GM18868 (cell line): Measurements from ENCODE around the gene FRMD3.

Source experiments
- ATAC-seq: cut with Tn5 transposase; IDR thresholded peaks from one replicate; pipeline ENCODE4 v1.9.1; 2021; ENCODE audit warnings: mild to moderate bottlenecking, moderate library complexity; ENCODE audit not compliant: unreplicated experiment

The FRMD3 gene

DNA sequence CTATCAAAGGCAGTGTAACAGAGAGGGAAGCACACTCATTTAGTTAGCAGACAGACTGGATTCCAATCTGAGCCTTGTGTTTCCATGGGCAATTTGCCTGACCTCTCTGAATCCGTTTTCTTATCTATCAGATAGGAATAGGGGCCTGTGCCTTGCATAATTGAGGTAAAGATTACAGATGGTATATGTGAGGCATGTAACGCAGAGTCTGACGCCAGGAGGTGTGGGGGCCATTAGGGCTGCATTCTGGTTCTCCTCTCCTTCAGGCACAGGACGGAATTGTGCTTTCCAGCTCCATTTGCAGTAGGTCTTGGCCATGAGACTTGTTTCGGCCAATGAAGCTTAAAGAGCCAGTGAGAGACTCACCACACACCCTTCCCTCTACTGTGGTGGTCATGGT is 97.6 kb downstream of the FRMD3 start:
- no peak for ATAC-seq

DNA sequence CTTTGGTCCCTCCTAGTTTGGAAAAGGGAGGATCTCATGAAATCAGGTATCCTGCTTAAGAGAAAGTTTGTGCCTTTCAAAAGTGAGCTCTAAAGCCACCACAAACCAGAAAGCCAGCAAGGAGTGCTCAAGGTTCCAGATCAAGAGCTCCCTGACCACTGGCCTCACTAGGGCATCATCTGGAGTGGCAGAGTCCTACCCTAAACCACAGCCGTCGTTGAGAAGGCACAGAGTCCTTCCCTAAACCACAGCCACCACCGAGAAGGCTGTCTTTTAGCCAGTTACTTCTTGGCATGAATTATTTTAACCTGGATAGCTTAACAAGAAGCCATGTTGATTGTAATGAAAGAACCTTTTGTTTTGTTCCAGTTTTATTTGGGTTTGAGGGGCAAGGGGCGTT is 102.9 kb downstream of the FRMD3 start:
- ATAC-seq, result no peak

DNA sequence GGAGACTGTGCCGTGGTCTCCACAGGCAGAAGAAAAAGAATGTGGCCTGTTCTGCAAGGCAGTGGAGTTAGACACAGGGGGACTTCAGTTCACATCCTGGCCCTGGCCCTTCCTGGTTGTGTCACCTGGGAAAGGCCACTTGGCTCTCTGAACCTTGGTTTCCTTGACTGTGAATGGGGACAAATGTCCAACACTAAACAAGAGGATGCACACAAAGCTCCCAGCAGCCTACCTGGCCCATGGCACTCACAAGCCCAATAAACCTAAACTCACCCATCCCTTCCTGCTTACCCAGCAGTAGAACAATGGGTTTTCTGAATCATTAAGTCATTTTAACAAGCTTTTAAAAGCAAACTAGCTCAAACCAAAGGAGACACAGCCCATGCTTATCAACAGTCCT is 103.9 kb downstream of the FRMD3 start:
- ATAC-seq, result no peak

DNA sequence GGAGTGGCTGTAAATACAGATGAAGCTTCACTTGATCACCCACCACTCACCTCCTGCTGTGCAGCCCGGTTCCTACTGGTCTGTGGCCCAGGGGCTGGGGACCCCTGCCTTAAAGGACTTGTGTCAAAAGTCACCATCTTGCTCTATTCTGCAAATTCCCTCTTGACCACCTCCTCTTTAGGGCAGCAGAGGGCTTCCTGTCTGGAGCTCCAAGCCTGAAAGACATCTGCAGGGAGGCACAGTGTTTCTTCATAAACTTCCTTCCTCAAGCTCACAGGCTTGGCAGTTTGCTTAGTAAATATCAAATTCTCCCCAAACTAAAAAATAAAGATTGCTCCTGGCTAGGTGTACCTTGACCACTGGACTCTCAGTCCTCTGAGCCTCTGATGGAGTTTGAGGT is 104.4 kb downstream of the FRMD3 start:
- no peak for ATAC-seq

DNA sequence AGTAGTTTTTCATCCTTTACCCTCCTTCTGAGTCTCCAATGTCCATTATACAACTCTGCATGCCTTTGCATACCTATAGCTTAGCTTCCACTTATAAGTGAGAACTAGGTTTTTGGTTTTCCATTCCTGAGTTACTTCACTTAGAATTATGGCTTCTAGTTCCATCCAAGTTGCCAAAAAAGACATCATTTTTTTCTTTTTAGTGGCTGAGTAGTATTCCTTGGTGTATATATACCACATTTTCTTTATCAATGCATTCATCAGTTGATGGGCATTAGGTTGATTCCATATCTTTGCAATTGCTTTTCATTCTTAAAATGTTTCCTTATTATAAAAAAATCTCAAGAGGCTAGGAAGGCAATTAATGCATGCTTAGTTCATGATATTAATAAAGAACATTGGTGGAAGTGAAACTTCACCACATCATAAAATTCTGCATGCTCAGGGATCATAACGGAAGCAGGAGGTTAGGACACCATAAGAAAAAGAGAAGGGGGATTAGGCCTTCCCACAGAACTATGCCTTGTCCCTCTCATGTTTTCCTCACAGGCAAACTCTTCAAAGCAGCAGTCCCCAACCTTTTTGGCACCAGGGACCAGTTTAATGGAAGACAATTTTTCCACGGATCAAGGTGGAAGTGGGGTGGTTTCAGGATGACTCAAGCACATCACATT is 105.2 kb downstream of the FRMD3 start:
- no peak for ATAC-seq

DNA sequence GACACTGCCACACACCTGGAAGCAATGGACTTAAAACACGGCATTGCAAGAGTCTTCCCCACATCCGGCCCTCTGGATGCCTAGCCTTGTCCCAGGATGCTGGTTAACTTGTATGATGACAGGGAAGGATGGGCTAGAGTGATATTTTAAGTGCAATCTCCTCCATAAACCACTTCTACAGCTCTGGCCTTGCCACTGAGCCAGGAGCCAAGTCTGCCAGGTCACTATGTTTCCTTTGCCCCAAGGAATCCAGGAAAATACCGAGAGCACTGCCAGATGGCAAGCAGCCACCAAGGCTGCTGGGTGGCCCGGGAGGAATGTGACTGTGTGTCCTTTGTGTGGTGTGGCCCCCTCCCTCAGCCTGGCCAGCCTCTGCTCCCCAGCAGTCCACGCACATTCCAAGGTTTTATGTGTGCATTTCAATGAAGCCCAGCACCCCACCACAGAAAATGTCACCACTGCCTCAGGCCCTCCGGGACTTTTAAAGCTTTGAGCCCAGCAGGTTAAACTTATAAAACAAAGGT is 106.0 kb downstream of the FRMD3 start:
- ATAC-seq, result no peak

DNA sequence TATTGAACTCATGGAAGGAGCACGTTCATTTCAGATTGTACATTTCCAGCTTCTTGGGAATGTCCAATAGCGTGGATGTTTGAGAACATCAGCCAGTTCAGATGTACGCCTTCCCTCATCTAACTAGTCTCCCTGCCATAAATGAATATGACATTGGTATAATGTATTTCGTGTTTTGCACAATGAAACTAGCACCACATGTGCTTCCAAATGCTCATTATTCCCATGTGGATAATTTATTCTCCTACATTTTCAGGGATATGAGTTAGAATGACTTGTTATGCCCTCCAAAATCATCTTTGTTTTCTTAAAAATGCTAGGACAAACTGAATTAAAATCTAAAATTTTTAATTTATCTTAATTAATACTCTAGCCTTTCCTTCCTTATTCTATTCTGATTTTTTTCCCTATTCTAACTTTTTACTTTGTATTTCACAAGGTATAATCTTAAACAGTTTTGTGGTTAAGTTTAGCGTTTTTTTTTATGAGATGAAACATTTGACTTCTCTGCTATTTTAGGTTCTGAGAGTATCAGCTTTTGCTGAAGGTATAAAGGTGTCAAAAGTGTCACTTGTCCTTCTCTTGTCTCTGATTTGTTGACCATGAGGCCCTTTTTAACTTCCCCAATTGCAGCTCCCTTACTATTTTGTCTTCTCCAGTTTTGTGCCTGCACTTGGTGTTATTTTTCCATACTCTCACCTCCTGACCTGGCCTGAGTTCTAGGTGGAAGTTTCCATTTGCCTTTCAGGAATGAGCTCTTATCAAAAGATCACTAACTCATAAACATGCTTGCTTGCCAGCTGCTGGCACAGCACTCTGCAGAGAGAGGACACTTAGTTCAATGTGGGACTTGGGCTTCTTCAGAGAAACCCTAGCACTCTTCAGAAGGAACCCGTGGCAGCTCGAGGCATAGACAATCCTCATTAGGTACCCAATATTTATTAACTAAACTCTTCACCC is 106.8 kb downstream of the FRMD3 start:
- ATAC-seq, result no peak

DNA sequence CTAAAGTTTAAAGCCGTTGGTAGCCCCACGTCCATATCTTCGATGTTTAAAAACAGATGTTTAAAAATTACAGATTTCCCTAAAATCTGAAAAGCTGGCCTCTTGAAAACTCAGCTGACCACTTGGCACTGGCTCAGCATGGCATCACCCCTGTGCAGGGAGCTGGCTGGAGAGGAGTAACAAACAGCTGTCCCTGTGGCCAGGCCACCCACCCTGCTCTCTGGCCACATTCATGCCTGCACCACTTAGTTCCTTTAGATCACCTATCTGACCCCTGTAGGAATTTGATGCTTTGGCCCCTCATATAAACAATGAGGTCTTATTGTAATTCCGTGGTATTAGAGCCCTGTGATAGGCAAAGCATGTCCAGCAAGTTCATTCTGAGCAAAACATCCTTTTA is 107.5 kb downstream of the FRMD3 start:
- ATAC-seq, result no peak

DNA sequence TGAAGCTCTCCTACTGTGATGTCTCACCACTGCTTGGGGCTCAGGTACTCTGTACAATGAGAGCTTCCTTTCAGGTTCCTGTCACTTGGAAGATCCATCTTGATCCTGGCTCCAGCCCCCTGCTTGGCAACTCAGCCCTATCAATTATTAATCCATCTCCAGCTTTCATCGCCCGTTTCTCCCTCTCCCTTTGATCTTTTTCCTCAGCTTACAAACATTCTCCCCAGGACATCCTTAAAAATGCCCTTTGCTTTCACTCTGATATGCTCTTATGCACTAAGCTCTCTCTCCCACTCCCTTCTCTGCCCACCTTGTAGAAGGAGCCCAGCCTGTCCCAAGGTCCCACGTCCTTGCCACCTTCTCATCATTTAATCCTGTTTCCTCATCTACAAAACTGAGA is 109.0 kb downstream of the FRMD3 start:
- ATAC-seq, result no peak

DNA sequence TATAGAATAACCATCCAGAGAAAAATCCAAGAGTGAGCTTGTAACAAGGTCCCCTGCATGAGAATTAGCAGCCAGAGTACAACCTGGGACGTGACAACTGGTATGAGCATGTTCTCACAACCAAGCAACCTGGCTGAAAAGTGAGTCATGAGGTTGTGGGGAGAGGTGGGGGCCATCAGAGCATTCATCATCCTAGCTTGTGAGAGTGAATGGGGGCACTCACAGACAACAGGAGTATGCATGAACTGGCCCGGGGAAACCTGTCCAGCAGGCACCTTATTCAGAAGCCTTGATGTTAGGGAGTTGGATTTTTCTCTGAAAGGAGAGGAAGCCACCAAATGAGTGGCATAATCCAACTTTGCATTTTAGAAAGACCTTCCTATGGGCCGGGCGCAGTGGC is 113.0 kb downstream of the FRMD3 start:
- no peak for ATAC-seq

DNA sequence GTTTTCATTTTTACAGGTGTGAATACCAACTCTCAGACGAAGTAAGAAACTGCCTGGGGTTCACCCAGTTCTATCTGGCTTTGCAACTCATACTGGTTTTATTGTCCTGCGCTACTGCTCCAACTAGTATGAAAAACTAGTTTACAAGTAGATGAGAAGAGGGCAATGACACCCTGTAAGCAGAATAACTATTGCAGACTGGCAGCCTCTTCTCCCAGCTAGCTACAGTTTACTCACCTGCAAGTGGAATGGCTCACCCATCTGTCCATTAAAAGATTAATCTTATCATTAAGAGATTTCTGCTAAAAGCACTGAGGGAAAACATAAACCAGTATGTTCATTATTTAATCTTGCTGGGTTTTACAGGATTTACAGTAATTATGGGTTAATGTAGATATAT is 113.4 kb downstream of the FRMD3 start:
- no peak for ATAC-seq

DNA sequence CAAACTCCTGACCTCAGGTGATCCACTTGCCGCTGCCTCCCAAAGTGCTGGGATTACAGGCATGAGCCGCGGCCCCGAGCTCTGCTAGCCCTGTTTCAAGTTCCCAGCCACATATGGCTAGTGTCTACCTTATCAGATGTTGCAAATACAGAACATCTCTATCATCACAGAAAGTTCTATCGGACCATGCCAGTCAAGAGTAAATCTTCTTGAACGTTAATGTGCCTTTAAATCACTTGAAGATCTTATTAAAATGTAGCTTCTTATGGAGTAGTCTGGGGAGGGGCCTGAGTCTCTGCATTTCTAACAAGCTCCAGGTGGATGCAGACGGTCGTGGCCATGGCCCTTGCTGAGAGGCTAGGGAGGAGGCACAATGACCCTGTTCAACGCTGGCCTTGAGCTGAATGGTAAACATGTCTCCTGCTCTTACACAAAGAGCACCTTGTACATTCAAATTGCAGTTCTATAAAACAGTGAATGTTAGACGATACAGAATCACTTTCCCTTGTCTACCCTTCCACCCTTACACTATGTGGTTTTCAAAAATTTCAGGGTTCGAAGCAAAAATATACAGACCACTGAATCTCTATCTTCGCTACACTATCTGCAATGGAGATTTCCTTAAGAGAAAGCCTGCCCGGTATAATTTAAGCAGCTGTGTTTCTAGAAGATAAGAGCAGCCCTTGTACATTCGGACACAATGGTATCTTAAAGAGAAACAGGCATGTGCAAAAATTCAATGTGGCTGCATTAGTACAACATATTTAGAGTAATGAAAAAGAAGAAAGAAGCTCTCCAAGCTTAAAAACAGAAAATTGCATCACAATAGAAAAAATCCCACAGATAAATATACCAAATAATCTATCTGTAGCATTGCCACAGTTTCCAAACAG is 114.1 kb downstream of the FRMD3 start:
- ATAC-seq, result no peak

DNA sequence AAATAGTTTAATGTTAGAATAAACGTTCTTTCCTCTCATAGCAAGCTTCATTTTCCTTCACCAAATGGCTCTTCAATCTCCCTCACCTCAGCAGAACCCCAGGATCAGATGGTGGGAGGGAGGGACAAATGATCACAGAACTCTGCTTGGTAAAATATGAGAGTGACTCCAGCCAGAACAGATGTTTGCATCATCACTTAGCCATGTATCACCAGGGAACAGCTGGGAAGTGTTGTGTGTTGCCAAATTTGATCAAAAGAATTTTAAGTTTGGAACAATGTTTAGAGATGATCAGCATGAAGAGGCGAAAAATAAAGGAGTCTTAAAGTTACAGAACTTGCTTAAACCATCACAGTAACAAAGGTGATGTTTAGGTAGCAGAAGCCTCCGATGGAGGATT is 115.7 kb downstream of the FRMD3 start:
- no peak for ATAC-seq

DNA sequence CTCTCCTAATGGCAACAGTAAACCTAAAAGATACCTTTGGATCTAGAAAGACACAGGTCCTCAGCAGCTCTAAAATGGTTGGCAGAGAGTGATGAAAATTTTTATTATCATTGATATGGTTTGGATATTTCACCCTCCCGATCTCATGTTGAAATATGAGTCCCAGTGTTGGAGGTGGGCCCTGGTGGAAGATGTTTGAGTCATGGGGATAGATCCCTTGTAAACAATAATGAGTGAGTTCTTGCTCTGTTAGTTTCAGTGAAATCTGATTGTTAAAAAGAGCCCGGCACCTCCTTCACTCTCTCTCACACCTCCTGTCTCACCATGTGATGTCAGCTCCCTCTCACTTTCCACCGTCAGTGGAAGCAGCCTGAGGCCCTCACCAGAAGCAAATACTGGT is 117.7 kb downstream of the FRMD3 start:
- no peak for ATAC-seq

DNA sequence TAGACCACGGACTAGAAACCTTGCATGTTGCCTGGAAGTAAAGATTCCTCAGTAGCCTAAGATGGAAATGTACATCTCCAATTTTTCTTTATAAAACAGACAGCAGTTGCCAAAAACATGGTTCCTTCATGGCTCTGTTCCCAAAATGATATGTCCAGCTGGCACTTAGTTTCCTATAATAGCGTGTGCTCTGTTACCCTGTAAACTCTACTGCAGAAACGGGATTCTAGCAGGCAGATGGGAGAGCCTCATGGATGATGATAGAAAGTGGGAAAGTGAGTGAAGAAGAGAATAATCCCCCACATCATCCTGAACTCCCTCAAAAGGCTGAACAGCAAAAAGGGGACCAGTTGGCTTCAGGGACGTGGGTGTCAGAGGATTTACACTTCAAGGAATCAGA is 118.2 kb downstream of the FRMD3 start:
- no peak for ATAC-seq

DNA sequence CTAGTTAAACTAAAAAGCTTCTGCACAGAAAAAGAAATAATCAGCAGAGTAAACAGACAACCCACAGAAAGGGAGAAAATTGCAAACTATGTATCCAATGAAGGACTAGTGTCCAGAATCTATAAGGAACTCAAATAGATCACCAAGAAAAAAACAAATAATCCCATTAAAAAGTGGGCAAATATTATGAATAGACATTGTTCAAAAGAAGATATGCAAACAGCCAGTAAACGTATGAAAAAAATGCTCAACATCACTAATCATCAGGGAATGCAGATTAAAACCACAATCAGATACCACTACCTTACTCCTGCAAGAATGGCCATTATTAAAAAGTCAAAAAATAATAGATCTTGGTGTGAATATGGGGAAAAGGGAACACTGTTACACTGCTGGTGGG is 119.9 kb downstream of the FRMD3 start:
- ATAC-seq, result no peak

DNA sequence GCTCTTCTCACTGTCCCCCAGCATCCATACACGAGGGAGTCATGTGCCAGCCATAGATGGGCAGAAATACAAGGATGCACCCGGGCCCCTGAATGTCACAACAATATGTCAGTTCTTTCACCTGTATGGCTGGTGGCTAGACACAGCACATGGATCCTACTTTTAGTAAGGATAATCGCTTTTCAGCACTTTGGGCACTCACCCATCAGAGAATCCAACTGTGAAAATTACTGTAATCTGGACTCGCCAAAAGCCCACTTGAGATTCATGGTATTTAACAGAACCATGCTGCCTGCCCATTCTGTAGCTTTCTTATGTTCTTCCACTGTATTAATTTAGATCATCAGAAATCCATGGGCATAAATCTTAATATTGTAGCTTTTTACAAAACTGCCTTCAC is 124.8 kb downstream of the FRMD3 start:
- no peak for ATAC-seq

DNA sequence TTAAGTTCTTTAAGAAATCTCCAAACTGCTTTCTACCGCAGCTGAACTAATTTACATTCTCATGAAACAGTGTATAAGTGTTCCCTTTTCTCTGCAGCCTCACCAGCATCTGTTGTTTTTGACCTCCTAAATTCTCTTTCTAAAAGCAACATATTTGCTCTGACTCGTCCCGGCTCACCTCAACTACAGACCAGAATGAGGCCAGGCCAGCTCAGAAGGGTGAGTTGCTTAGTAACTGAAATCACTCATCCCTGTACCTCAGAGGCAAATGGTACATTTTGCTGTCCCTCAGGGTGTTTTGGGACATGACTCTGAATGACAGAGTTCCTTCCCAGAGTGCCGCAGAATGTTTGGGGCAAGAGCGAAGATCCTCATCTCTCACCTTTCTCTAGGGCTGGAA is 127.5 kb downstream of the FRMD3 start:
- no peak for ATAC-seq

DNA sequence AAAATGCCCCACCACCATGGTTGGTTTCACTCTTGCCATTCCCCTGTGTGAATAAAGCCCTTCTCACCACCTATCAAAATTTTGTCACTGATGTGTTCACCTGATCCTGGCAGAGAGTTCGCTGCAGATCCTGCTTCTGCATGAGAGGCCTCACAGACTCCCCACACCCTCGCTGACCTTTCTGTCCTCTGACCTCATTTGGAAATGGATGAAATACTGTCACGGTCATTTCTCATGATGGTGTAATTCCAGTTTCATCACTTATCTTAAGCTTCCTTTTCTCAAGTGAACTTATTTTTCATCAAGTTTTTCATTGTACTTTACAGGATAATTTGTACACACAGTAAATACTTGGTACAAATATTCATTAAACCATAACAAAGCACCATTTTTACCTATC is 131.3 kb downstream of the FRMD3 start:
- ATAC-seq, result no peak

DNA sequence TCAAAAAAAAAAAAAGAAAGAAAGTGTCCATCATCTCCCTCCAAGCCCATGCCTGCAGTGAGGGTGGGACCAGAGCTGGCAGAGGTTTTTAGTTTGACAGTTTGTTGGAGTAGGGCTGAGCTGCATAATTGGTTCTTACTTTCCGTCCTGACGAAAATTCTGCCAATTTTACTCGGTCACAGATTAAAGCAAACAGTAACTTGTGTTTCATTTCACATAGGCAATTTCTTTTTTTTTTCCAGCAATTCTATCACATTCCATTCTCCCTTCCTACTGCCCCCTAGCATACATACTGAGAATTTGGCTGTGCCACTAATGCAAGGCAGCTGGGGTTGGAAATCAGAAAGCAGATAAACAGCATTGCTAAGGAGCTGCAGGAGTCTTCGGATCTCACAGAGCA is 132.4 kb downstream of the FRMD3 start:
- no peak for ATAC-seq
